ENCODE results near the gene DNAI1. TPM values are rescaled to one million over a fixed set of nuclear protein-coding genes. Genes with fewer than 3 reads are reported as not detected.

Gene DNAI1
- total RNA-seq, 1 donor from 2014 or later = not detected

DNA sequence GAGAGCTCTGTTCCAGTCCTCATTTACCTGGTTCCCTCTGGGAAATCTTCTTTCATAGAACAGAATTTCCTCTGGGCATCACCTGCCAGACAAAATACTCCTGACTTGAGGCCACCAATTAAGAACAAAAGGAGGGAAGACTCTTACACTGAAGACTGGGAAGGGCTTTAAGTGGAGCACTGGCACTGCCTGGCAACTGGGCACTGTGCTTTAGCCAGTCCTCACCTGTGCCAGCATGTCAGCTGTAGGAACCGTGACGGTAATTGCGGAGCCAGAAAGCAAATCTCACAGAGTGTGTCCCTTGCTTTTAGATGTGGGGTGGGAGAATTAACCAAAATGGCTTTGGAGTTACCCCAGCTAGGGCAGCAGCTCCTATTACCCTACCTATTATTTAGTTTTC lies 40.9 kb upstream of the DNAI1 start:
- no peak overlapping the region for H3K27ac Mint-ChIP-seq
- H3K36me3 Mint-ChIP-seq (ENCODE audit: low read depth) = no peaks in the 10 kb centered on the region
- H3K4me3 Mint-ChIP-seq = no peak overlapping the region
- ChIA-PET POLR2A (no interaction called here), CTCF (interaction anchor here (0.7 kb wide), 1 partner anchor 88 kb away, joined by 4 read pairs; no protein-coding TSS in a partner anchor)
- no peaks in the 10 kb centered on the region for H3K4me1 Mint-ChIP-seq
- no peak for TF ChIP-seq CTCF (IDR thresholded peaks at IDR 0.05)
- H3K9me3 Mint-ChIP-seq = no peaks in the 10 kb centered on the region
- no peaks in the 10 kb centered on the region for H3K27me3 Mint-ChIP-seq
- intact Hi-C loops (cut with micrococcal nuclease) = no loop called here
- no peak for ATAC-seq (ENCODE audit: low read depth)
- DNase-seq = no peak

DNA sequence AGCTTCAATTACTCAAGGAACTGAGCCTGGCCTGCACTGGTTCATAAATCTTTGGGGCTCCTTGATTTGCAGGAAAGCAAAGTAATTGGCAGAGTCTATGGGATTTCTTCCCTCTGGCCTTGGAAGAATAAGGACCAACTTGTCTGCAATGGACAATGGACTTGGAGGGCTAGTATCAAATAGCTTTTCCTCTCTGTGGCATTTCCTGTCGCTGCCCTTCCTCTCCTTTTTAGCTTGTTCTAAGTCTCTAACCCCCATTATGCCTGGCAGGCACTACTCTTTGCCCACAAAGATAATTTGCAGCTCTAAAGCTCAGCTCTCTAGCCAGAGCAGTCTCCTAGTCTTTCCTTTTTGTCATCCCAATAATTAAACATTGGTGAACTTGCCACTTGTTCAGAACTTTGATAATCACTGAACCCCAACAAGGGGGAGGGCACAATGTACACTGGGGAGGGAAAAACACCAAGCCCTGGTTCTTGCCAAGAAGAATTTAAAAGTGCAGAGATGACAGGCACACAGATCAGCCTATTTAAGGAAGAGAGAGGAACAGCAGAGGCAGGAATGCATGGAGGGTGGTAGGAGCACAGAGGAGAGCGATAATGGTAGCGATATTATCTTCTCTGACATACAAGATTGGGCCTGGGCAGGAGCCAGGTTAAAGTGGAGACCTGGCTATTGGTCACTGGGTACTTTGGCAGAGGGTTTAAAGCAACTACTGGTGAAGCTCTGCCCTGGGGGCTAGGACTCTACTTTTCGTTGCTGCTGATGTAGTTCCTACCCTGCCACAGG lies 38.7 kb upstream of the DNAI1 start:
- Mint-ChIP-seq H3K27me3 (no peaks in the 10 kb centered on the region), H3K4me3 (no peak overlapping the region), H3K27ac (no peak overlapping the region), H3K9me3 (no peaks in the 10 kb centered on the region), H3K4me1 (no peaks in the 10 kb centered on the region), H3K36me3 (ENCODE audit: low read depth) (no peaks in the 10 kb centered on the region)
- DNase-seq (no peak), ATAC-seq (ENCODE audit: low read depth) (no peak)
- TF ChIP-seq CTCF (IDR thresholded peaks at IDR 0.05) = no peak
- POLR2A ChIA-PET = no interaction called here
- intact Hi-C loops (cut with micrococcal nuclease) = no loop called here
- CTCF ChIA-PET = interaction anchor here (0.6 kb wide), 1 partner anchor 95 kb away, joined by 3 read pairs; no protein-coding TSS in a partner anchor

GRCh38 chr9:34426347-34427074 lies 32.1 kb upstream of the DNAI1 start:
- ATAC-seq (ENCODE audit: low read depth) (no peak), DNase-seq (no peak)
- H3K4me1 Mint-ChIP-seq = no peaks in the 10 kb centered on the region
- no peak overlapping the region for H3K27ac Mint-ChIP-seq
- H3K4me3 Mint-ChIP-seq = no peak overlapping the region
- H3K36me3 Mint-ChIP-seq (ENCODE audit: low read depth) = peaks cover 2% of the 10 kb centered on the region
- TF ChIP-seq CTCF (IDR thresholded peaks at IDR 0.05) = no peak
- no peaks in the 10 kb centered on the region for H3K27me3 Mint-ChIP-seq
- H3K9me3 Mint-ChIP-seq = no peaks in the 10 kb centered on the region
- CTCF ChIA-PET = no interaction called here
- POLR2A ChIA-PET = no interaction called here
- intact Hi-C loops (cut with micrococcal nuclease) = no loop called here

DNA sequence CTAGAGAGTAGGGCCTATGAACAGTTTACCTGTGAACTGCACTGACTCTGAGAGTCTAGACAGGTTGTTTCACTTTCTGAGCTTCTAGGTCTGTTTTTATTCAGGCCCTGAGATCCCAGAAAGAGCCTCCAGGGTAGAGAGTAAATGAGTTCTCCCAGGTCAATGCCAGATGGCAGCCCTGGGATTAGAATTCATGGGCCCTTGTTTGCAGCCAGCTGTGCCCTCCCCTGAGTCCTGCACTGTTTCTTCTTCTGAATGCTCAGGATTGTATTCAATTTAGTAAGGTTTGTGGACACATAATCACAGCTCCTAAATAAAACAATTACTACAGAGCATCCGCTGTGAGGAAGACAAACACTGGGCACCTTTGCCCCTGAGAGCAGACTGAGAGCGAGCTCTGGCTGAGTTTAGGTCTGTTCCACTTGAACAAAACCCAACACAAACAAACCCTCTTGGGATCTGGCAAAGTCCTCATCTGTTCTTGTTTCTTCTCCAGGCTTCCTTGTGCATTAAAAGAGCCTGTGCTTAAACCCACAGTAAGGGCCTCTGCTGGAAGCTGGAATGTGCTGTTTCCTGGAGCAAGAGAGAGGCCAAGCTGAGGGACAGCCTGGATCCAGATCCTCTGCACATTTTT lies 30.2 kb upstream of the DNAI1 start:
- Mint-ChIP-seq H3K4me3 (no peak overlapping the region), H3K36me3 (ENCODE audit: low read depth) (peaks cover 2% of the 10 kb centered on the region), H3K27me3 (no peaks in the 10 kb centered on the region), H3K9me3 (no peaks in the 10 kb centered on the region), H3K4me1 (no peaks in the 10 kb centered on the region), H3K27ac (no peak overlapping the region)
- TF ChIP-seq CTCF (IDR thresholded peaks at IDR 0.05) = no peak
- ChIA-PET CTCF (no interaction called here), POLR2A (interaction anchor here (0.6 kb wide), 1 partner anchor 27 kb away, joined by 3 read pairs; no protein-coding TSS in a partner anchor)
- intact Hi-C loops (cut with micrococcal nuclease) = no loop called here
- ATAC-seq (ENCODE audit: low read depth) (no peak), DNase-seq (no peak)

All from activated B cell treated with CpG ODN at 0.5 μM for 24 hours (primary cell).